HEK293 (cell line): ENCODE measurements around the gene TTLL1.

Source experiments
- CTCF ChIA-PET: fragments of 350-600 bp; formaldehyde crosslinking; extraction: SDS; loops from one replicate; lab custom pipeline; 2021; ENCODE audit warnings: antibody characterized with exemption; lab: Yijun Ruan, JAX
- POLR2A ChIA-PET: fragments of 300-600 bp; formaldehyde crosslinking; extraction: SDS; loops from one replicate; lab custom pipeline; 2020; ENCODE audit warnings: antibody characterized with exemption, inconsistent platforms; lab: Yijun Ruan, JAX
- H3K27ac ChIP-seq: fragments of 200-500 bp; sonication (Bioruptor generic); 2 replicates; pipeline ENCODE4 v1.5.1; 2014; ENCODE audit warnings: low read depth, low read length, control low read depth, inconsistent platforms; ENCODE audit errors: extremely low read depth
- H3K36me3 ChIP-seq, 2 experiments: fragments of 200-500 bp in 1 of 2; sonication (Bioruptor generic) in 1 of 2; 1 replicate in 1 of 2; 2 replicates in 1 of 2; pipeline ENCODE4 v1.5.1; 2014 to 2017; ENCODE audit warnings: inconsistent platforms in 2 of 2, low read length in 2 of 2; ENCODE audit not compliant: control insufficient read depth in 2 of 2, insufficient read depth in 1 of 2
- H3K4me1 ChIP-seq: fragments of 200-500 bp; sonication (Bioruptor generic); 2 replicates; pipeline ENCODE4 v1.5.1; 2014; ENCODE audit warnings: mild to moderate bottlenecking, low read length, inconsistent platforms; ENCODE audit not compliant: control insufficient read depth, insufficient read depth
- H3K4me3 ChIP-seq: 2 replicates; pipeline ENCODE4 v1.5.1; 2011; ENCODE audit warnings: low read depth, mild to moderate bottlenecking, control low read depth, low read length, moderate library complexity
- H3K9me3 ChIP-seq: fragments of 200-500 bp; sonication (Bioruptor generic); 2 replicates; pipeline ENCODE4 v1.5.1; 2014; ENCODE audit warnings: low read depth, low read length, inconsistent platforms; ENCODE audit not compliant: control insufficient read depth, insufficient read depth
- CTCF ChIP-seq: fragments of 450-650 bp; formaldehyde crosslinking; IDR thresholded peaks from 2 replicates; pipeline ENCODE4 v1.5.1; 2016; ENCODE audit warnings: missing biosample characterization, missing genetic modification characterization
- GFI1B ChIP-seq: fragments of 450-650 bp; formaldehyde crosslinking; IDR thresholded peaks from 2 replicates; pipeline ENCODE4 v1.5.1; 2016; ENCODE audit warnings: missing biosample characterization, missing genetic modification characterization
- GLIS1 ChIP-seq: fragments of 450-650 bp; formaldehyde crosslinking; IDR thresholded peaks from 2 replicates; pipeline ENCODE4 v1.5.1; 2016; ENCODE audit warnings: missing biosample characterization, missing genetic modification characterization
- KLF17 ChIP-seq: fragments of 450-650 bp; formaldehyde crosslinking; IDR thresholded peaks from 2 replicates; pipeline ENCODE4 v1.5.1; 2016; ENCODE audit warnings: missing biosample characterization, missing genetic modification characterization
- RBAK ChIP-seq: fragments of 450-650 bp; formaldehyde crosslinking; IDR thresholded peaks from 2 replicates; pipeline ENCODE4 v1.5.1; 2016; ENCODE audit warnings: missing biosample characterization, missing genetic modification characterization
- SP3 ChIP-seq: fragments of 450-650 bp; formaldehyde crosslinking; IDR thresholded peaks from 2 replicates; pipeline ENCODE4 v1.5.1; 2016; ENCODE audit warnings: missing biosample characterization, missing genetic modification characterization
- SP7 ChIP-seq: fragments of 450-650 bp; formaldehyde crosslinking; IDR thresholded peaks from 2 replicates; pipeline ENCODE4 v1.5.1; 2016; ENCODE audit warnings: missing biosample characterization, missing genetic modification characterization
- ZBTB21 ChIP-seq: fragments of 450-650 bp; formaldehyde crosslinking; IDR thresholded peaks from 2 replicates; pipeline ENCODE4 v1.5.1; 2017; ENCODE audit warnings: missing biosample characterization, missing genetic modification characterization
- ZBTB44 ChIP-seq: fragments of 450-650 bp; IDR thresholded peaks from 2 replicates; pipeline ENCODE4 v1.5.1; 2018; ENCODE audit warnings: missing biosample characterization, mild to moderate bottlenecking, missing genetic modification characterization
- ZIC2 ChIP-seq: fragments of 450-650 bp; formaldehyde crosslinking; IDR thresholded peaks from 2 replicates; pipeline ENCODE4 v1.5.1; 2016; ENCODE audit warnings: missing biosample characterization, missing genetic modification characterization
- ZNF155 ChIP-seq: fragments of 450-650 bp; formaldehyde crosslinking; IDR thresholded peaks from 2 replicates; pipeline ENCODE4 v1.5.1; 2016; ENCODE audit warnings: missing biosample characterization, missing genetic modification characterization
- ZNF157 ChIP-seq: fragments of 450-650 bp; formaldehyde crosslinking; IDR thresholded peaks from 2 replicates; pipeline ENCODE4 v1.5.1; 2016; ENCODE audit warnings: missing biosample characterization, missing genetic modification characterization
- ZNF169 ChIP-seq: fragments of 450-650 bp; formaldehyde crosslinking; IDR thresholded peaks from 2 replicates; pipeline ENCODE4 v1.5.1; 2016; ENCODE audit warnings: missing biosample characterization, missing genetic modification characterization
- ZNF19 ChIP-seq: fragments of 450-650 bp; formaldehyde crosslinking; IDR thresholded peaks from 2 replicates; pipeline ENCODE4; 2016; ENCODE audit warnings: missing biosample characterization, missing genetic modification characterization, low read depth
- ZNF2 ChIP-seq: fragments of 450-650 bp; formaldehyde crosslinking; IDR thresholded peaks from 2 replicates; pipeline ENCODE4 v1.5.1; 2016; ENCODE audit warnings: missing biosample characterization, missing genetic modification characterization
- ZNF211 ChIP-seq: fragments of 450-650 bp; formaldehyde crosslinking; IDR thresholded peaks from 2 replicates; pipeline ENCODE4 v1.5.1; 2016; ENCODE audit warnings: low read depth, missing biosample characterization, missing genetic modification characterization
- ZNF341 ChIP-seq: fragments of 450-650 bp; formaldehyde crosslinking; IDR thresholded peaks from 2 replicates; pipeline ENCODE4; 2016; ENCODE audit warnings: low read depth, missing biosample characterization, missing genetic modification characterization
- ZNF366 ChIP-seq: fragments of 450-650 bp; formaldehyde crosslinking; conservative IDR thresholded peaks from 2 replicates; pipeline ENCODE4 v1.5.1; 2016; ENCODE audit warnings: missing biosample characterization, missing genetic modification characterization
- ZNF645 ChIP-seq: fragments of 450-650 bp; formaldehyde crosslinking; IDR thresholded peaks from 2 replicates; pipeline ENCODE4; 2016; ENCODE audit warnings: missing biosample characterization, missing genetic modification characterization
- ZNF654 ChIP-seq: fragments of 450-650 bp; formaldehyde crosslinking; IDR thresholded peaks from 2 replicates; pipeline ENCODE4 v1.5.1; 2016; ENCODE audit warnings: low read depth, missing biosample characterization, missing genetic modification characterization
- ZNF692 ChIP-seq: fragments of 450-650 bp; formaldehyde crosslinking; IDR thresholded peaks from 2 replicates; pipeline ENCODE4 v1.5.1; 2016; ENCODE audit warnings: missing biosample characterization, missing genetic modification characterization
- ZNF747 ChIP-seq: fragments of 450-650 bp; formaldehyde crosslinking; IDR thresholded peaks from 2 replicates; pipeline ENCODE4 v1.5.1; 2016; ENCODE audit warnings: missing biosample characterization, missing genetic modification characterization

Gene TTLL1

GRCh38 chr22:43060183-43060582, 29.0 kb downstream of the TTLL1 start:
- TF ChIP-seq CTCF (tag by site-specific recombination) (peak; percentile 82), ZNF366 (tag by site-specific recombination) (no peak), ZNF341 (tag by site-specific recombination) (0 out of 2 replicates have a peak, but pooled peaks have one; percentile 29), ZNF19 (tag by site-specific recombination) (no peak), ZNF692 (tag by site-specific recombination) (0 out of 2 replicates have a peak, but pooled peaks have one; percentile 25), GLIS1 (tag by site-specific recombination) (peak; percentile 24; the same call in 1 of the 2 replicates), ZNF2 (tag by site-specific recombination) (peak; percentile 100), ZIC2 (0 out of 2 replicates have a peak, but pooled peaks have one; percentile 16), ZNF654 (tag by site-specific recombination) (peak; percentile 53)
- no peaks in the 10 kb centered on the region for H3K4me1 ChIP-seq
- no peaks in the 10 kb centered on the region for H3K9me3 ChIP-seq
- H3K4me3 ChIP-seq: no peak overlapping the region
- POLR2A ChIA-PET: interaction anchor here (1.0 kb wide), 1 partner anchor 30 kb away, joined by 4 read pairs; no protein-coding TSS in a partner anchor
- CTCF ChIA-PET: interaction anchor here (0.5 to 2.9 kb wide), 43 partner anchors 9 to 1269 kb away, joined by 3 to 22 read pairs (median 4); partner anchors contain the start of gene ARFGAP3
- no peaks in the 10 kb centered on the region; a peak in 1 of 3 replicates for H3K36me3 ChIP-seq
- H3K27ac ChIP-seq: no peak overlapping the region

GRCh38 chr22:43057641-43058040, 31.6 kb downstream of the TTLL1 start:
- H3K4me1 ChIP-seq: no peaks in the 10 kb centered on the region
- CTCF ChIA-PET: interaction anchor here (1.2 kb wide), 2 partner anchors 24 to 436 kb away, joined by 5 to 6 read pairs; no protein-coding TSS in a partner anchor
- no peaks in the 10 kb centered on the region for H3K36me3 ChIP-seq
- POLR2A ChIA-PET: no interaction called here
- no peaks in the 10 kb centered on the region for H3K9me3 ChIP-seq
- TF ChIP-seq ZBTB44: no peak
- TF ChIP-seq SP3 (tag by site-specific recombination): no peak
- TF ChIP-seq ZNF169 (tag by site-specific recombination): no peak
- no peak for TF ChIP-seq SP7 (tag by site-specific recombination)
- TF ChIP-seq RBAK (tag by site-specific recombination): no peak
- no peak for TF ChIP-seq ZNF157
- TF ChIP-seq ZNF645 (tag by site-specific recombination): no peak
- TF ChIP-seq ZNF155 (tag by site-specific recombination): no peak
- TF ChIP-seq ZNF19 (tag by site-specific recombination): no peak
- TF ChIP-seq ZBTB21 (tag by site-specific recombination): no peak
- no peak for TF ChIP-seq KLF17
- TF ChIP-seq GFI1B (tag by site-specific recombination): no peak
- TF ChIP-seq ZNF211: no peak
- TF ChIP-seq ZNF747 (tag by site-specific recombination): no peak
- no peak overlapping the region for H3K27ac ChIP-seq
- no peak overlapping the region for H3K4me3 ChIP-seq
